K562 (cell line): Measurements from ENCODE around the gene DNAJC13. TPM values are rescaled to one million over a fixed set of nuclear protein-coding genes. Genes with fewer than 3 reads are reported as not detected.

Source experiments
- ADNP ChIP-seq: fragments of 200-800 bp; sonication (Bioruptor generic); IDR thresholded peaks from 2 replicates; pipeline ENCODE4 v1.6.1; 2016; ENCODE audit warnings: missing genetic modification characterization, missing compliant biosample characterization
- FOXK2 ChIP-seq, 2 experiments: fragments of 450-650 bp; IDR thresholded peaks in 1 of 2; conservative IDR thresholded peaks in 1 of 2; 2 replicates each; pipeline ENCODE4 v1.6.1; 2016; ENCODE audit warnings: low read depth in 2 of 2, mild to moderate bottlenecking in 1 of 2
- FOXP1 ChIP-seq: sonication (generic); formaldehyde crosslinking; IDR thresholded peaks from 2 replicates; pipeline ENCODE4 v1.8.0; 2022; ENCODE audit warnings: mild to moderate bottlenecking, missing genetic modification reagents
- MTA3 ChIP-seq: fragments of 450-650 bp; formaldehyde crosslinking; IDR thresholded peaks from 2 replicates; pipeline ENCODE4 v1.6.1; 2017; ENCODE audit warnings: mild to moderate bottlenecking, borderline replicate concordance
- MYBL2 ChIP-seq, 2 experiments: fragments of 450-650 bp in 1 of 2; sonication (generic) in 1 of 2; formaldehyde crosslinking in 1 of 2; IDR thresholded peaks; 2 replicates each; pipeline versions ENCODE4 v1.6.1 to v1.8.1; 2017 to 2022; ENCODE audit warnings: borderline replicate concordance in 1 of 2, inconsistent platforms in 1 of 2, low read depth in 1 of 2, mild to moderate bottlenecking in 1 of 2, missing genetic modification reagents in 1 of 2, moderate library complexity in 1 of 2
- PTTG1 ChIP-seq: fragments of 450-650 bp; IDR thresholded peaks from 2 replicates; pipeline ENCODE4 v1.6.1; 2016; ENCODE audit warnings: low read depth, mild to moderate bottlenecking, missing genetic modification characterization, missing compliant biosample characterization
- RAD21 ChIP-seq, 2 experiments: fragments of 250-450 bp in 1 of 2; fragments of 450-650 bp in 1 of 2; sonication (Bioruptor Pico) in 1 of 2; formaldehyde crosslinking in 1 of 2; IDR thresholded peaks in 1 of 2; conservative IDR thresholded peaks in 1 of 2; 2 replicates each; pipeline versions ENCODE4 v1.4.0 to v1.8.0; 2020 to 2022; ENCODE audit warnings: mild to moderate bottlenecking in 2 of 2, moderate library complexity in 1 of 2
- SAFB ChIP-seq: fragments of 200-400 bp; formaldehyde crosslinking; IDR thresholded peaks from 2 replicates; pipeline ENCODE4 v1.6.1; 2017; ENCODE audit warnings: low read depth, low read length, borderline replicate concordance
- SMC3 ChIP-seq: conservative IDR thresholded peaks from 2 replicates; pipeline ENCODE4 v1.6.1; 2011; ENCODE audit warnings: low read depth, low read length, improper control_type of control experiment; ENCODE audit not compliant: insufficient read depth
- TRIM24 ChIP-seq, 2 experiments: fragments of 450-650 bp; IDR thresholded peaks; 2 replicates each; pipeline ENCODE4 v1.6.1; 2016
- ZNF583 ChIP-seq: fragments of 250-450 bp; sonication (Bioruptor Pico); IDR thresholded peaks from 2 replicates; pipeline ENCODE4 v1.4.0; 2020
- ZNF668 ChIP-seq: fragments of 250-450 bp; sonication (Bioruptor Pico); IDR thresholded peaks from 2 replicates; pipeline ENCODE4 v1.8.0; 2022; ENCODE audit warnings: mild to moderate bottlenecking, inconsistent platforms
- polyA plus RNA-seq, 8 experiments: library from polyadenylated mRNA; depleted of rRNA in 4 of 8; stranded (reverse) in 5 of 8; unstranded in 3 of 8; fragments of >200 nt; fragmentation: Nextera tagmentation in 2 of 8; fragmentation: Illumina TruSeq in 1 of 8; extraction: Ambion mirVana in 2 of 8; extraction: Trizol in 1 of 8; gene quantifications; 2 replicates each; pipeline versions ENCODE4 v1.2.1 to v1.2.3, GENCODE V29; 2011 to 2014; ENCODE audit warnings: inconsistent platforms in 1 of 8, missing spikeins in 1 of 8
- total RNA-seq, 7 experiments: library from RNA; depleted of rRNA in 6 of 7; stranded (reverse); fragments of >200 nt in 6 of 7; fragmentation: Illumina TruSeq in 2 of 7; extraction: Trizol in 2 of 7; gene quantifications; 2 replicates each; pipeline versions ENCODE4 v1.2.1 to v1.2.3, GENCODE V29; 2011 to 2021; ENCODE audit warnings: low replicate concordance in 1 of 7
- TF ChIP-seq, protein P1 (sequence below), 2 experiments: fragments of 450-650 bp in 1 of 2; sonication (generic) in 1 of 2; formaldehyde crosslinking in 1 of 2; IDR thresholded peaks; 2 replicates each; pipeline versions ENCODE4 v1.7.1 to v1.9.0; 2016 to 2022; ENCODE audit warnings: inconsistent platforms in 1 of 2, mild to moderate bottlenecking in 1 of 2, missing genetic modification reagents in 1 of 2
- TF ChIP-seq, protein P2 (sequence below): sonication (generic); formaldehyde crosslinking; IDR thresholded peaks from 2 replicates; pipeline ENCODE4 v1.8.0; 2022; ENCODE audit warnings: mild to moderate bottlenecking, missing genetic modification reagents

DNAJC13 gene
- total and polyA plus RNA-seq, 9 of the 15 experiments (the other 6 are each of a cell fraction or from before 2014, with no cell fraction given) = 2.9 to 17.1 (median 10.2) TPM

DNA sequence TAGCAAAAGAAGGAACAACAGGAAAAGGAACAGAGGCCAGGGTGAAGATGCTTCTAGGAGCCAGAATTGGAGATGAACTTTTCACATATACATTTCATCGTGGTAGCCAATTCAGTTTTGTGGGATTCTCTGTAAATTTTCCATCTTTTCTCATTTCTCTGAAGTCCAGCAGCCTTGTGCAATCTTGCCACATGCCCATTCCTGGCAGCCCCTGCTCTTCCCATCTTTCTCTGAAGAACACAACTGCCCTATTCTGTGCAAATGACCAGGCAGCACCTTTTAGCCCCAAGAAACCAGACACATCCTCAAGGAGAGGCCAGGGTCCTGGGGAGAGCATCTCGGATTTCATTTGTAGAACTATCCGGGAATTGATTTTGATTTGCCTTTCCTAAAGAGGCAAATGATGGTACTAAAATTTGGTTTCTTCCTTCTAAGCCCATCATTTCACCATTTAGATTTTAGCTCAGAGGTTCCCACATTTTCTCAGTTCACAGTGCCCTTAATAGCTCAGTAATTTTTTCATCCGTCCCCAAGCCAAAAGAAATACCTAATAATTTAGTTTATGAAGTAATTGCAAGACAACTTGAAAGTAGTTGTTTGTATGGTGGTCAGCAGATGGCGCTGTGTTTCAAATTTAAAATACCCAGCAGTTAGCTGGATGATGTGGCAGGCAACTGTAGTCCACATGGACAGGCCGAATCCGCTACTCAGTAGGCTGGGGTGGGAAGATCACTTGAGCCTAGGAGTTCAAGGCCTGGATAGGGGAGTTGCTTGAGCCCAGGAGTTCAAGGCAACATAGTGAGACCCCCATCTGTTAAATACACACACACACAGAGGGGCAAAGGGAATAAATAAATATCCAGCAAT lies 118.5 kb downstream of the DNAJC13 start (continued):
- TF ChIP-seq, protein P1, sequence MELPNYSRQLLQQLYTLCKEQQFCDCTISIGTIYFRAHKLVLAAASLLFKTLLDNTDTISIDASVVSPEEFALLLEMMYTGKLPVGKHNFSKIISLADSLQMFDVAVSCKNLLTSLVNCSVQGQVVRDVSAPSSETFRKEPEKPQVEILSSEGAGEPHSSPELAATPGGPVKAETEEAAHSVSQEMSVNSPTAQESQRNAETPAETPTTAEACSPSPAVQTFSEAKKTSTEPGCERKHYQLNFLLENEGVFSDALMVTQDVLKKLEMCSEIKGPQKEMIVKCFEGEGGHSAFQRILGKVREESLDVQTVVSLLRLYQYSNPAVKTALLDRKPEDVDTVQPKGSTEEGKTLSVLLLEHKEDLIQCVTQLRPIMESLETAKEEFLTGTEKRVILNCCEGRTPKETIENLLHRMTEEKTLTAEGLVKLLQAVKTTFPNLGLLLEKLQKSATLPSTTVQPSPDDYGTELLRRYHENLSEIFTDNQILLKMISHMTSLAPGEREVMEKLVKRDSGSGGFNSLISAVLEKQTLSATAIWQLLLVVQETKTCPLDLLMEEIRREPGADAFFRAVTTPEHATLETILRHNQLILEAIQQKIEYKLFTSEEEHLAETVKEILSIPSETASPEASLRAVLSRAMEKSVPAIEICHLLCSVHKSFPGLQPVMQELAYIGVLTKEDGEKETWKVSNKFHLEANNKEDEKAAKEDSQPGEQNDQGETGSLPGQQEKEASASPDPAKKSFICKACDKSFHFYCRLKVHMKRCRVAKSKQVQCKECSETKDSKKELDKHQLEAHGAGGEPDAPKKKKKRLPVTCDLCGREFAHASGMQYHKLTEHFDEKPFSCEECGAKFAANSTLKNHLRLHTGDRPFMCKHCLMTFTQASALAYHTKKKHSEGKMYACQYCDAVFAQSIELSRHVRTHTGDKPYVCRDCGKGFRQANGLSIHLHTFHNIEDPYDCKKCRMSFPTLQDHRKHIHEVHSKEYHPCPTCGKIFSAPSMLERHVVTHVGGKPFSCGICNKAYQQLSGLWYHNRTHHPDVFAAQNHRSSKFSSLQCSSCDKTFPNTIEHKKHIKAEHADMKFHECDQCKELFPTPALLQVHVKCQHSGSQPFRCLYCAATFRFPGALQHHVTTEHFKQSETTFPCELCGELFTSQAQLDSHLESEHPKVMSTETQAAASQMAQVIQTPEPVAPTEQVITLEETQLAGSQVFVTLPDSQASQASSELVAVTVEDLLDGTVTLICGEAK (IDR thresholded peaks at IDR 0.05) = no peak
- TF ChIP-seq, protein P1 (CRISPR knock-in tag; IDR thresholded peaks at IDR 0.05) = no peak
- TF ChIP-seq SAFB (no peak), FOXP1 (CRISPR knock-in tag) (no peak), ZNF583 (CRISPR knock-in tag) (no peak), ADNP (no peak), MTA3 (no peak), PTTG1 (tag) (no peak), SMC3 (0 out of 2 replicates have a peak, but pooled peaks have one; percentile 35), RAD21 (CRISPR knock-in tag; conservative IDR thresholded peaks at IDR 0.05 in 1 of 2, IDR thresholded peaks at IDR 0.05 in 1 of 2) (peak; percentile 66 to 70), FOXK2 (conservative IDR thresholded peaks at IDR 0.05 in 1 of 2, IDR thresholded peaks at IDR 0.05 in 1 of 2; ENCODE audit: low read depth in 2 of 2) (no peak), ZNF668 (CRISPR knock-in tag) (no peak), TRIM24 (IDR thresholded peaks at IDR 0.05) (no peak), MYBL2 (IDR thresholded peaks at IDR 0.05; ENCODE audit: low read depth) (peak; percentile 74), MYBL2 (CRISPR knock-in tag; IDR thresholded peaks at IDR 0.05; ENCODE audit: borderline replicate concordance) (no peak)
- TF ChIP-seq, protein P2, sequence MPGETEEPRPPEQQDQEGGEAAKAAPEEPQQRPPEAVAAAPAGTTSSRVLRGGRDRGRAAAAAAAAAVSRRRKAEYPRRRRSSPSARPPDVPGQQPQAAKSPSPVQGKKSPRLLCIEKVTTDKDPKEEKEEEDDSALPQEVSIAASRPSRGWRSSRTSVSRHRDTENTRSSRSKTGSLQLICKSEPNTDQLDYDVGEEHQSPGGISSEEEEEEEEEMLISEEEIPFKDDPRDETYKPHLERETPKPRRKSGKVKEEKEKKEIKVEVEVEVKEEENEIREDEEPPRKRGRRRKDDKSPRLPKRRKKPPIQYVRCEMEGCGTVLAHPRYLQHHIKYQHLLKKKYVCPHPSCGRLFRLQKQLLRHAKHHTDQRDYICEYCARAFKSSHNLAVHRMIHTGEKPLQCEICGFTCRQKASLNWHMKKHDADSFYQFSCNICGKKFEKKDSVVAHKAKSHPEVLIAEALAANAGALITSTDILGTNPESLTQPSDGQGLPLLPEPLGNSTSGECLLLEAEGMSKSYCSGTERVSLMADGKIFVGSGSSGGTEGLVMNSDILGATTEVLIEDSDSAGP = no peak
